KOPT-K1 (cell line): ENCODE measurements around the gene ACIN1.

Experiments
- H3K27ac ChIP-seq: fragments of 200-600 bp; sonication (generic); 2 replicates; pipeline ENCODE4 v1.5.1; 2016; ENCODE audit warnings: antibody characterized with exemption, mild to moderate bottlenecking, low read depth, low read length; ENCODE audit not compliant: poor library complexity, severe bottlenecking
- H3K36me3 ChIP-seq: fragments of 200-600 bp; sonication (generic); 2 replicates; pipeline ENCODE4 v1.5.1; 2017; ENCODE audit warnings: antibody characterized with exemption, mild to moderate bottlenecking, low read length, moderate library complexity; ENCODE audit not compliant: insufficient read depth
- H3K9me3 ChIP-seq: fragments of 200-600 bp; sonication (generic); 2 replicates; pipeline ENCODE4 v1.5.1; 2017; ENCODE audit warnings: antibody characterized with exemption, low read length, mild to moderate bottlenecking; ENCODE audit not compliant: insufficient read depth, poor library complexity, severe bottlenecking

The ACIN1 gene

DNA sequence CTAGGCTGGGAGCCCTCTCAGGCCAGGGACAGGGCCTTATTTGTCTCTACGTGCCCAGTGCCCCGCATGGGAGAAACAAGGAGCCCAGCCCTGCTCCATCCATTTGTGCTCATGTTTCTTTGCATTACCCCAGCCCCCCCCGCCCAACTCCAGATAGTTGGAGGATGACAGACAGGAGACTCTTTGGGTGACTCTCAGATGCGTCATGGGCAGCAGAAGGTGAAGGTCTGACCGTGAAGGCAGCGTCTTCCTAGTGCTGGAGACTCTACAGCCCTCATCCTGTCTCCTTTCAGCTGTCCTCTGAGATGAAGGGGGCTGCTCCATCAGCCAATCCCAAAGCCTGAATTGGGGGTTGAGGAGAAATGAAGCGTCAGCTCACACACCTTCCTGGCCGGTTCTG is 53.2 kb downstream of the ACIN1 start:
- no peaks in the 10 kb centered on the region for H3K36me3 ChIP-seq
- H3K27ac ChIP-seq: no peak overlapping the region
- no peaks in the 10 kb centered on the region for H3K9me3 ChIP-seq

DNA sequence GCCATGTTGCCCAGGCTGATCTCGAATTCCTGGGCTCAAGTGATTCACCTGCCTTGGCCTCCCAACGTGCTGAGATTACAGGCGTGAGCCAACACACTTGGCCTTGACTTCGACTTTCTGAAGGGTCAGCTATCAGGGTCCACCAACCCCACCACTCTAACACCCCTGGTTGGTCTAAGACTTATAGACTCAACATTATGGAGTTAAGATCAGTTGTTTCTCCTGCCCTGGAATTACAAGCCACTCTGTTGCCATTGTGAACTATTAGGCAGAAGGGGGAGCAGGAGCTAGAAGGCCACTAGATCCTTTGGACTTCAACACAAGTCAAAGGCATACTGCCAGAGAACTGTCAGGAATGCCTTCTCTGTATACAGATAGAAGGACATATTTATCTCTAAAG is 54.8 kb downstream of the ACIN1 start:
- H3K27ac ChIP-seq: no peak overlapping the region
- H3K36me3 ChIP-seq: no peaks in the 10 kb centered on the region
- no peaks in the 10 kb centered on the region for H3K9me3 ChIP-seq

DNA sequence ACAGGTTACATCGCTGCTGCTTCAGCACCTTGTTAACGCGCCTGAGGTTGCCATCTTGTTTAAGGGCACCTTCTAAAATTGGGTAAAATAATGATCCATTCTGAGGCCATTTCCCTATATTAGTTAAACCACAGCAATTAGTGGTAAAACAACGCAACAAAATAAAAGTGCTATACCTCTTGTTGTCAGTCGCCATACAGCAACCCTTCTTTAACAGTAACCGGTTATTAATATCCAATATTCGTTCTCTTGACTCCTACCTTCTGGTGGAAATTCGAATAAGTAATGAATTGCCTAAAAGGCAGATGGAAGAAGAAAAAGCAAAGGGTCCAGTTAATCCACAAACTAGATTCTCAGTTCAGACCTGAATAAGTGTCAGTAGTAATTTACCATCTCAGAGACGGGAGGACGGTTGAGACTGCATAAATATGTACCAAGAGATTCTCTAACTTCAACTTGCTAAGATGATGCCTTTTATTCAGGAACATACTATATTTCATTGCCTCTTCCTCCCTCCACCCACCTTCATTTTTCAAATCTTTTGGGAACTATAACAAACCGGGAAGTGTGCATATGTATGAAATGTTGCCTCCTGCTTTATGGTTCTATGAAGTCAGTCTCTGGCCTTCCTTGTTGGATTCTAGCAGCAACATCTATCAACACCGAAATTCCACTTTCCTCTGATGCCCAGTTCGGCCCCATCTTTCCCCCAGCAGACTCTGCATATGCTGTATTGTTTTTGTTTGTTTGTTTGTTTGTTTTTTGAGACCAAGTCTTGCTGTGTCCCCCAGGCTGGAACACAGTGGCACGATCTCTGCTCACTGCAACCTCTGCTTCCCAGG is 59.4 kb downstream of the ACIN1 start:
- Histone ChIP-seq H3K36me3 (peaks cover 31% of the 10 kb centered on the region), H3K9me3 (no peaks in the 10 kb centered on the region), H3K27ac (peak overlapping the region; percentile 87)

DNA sequence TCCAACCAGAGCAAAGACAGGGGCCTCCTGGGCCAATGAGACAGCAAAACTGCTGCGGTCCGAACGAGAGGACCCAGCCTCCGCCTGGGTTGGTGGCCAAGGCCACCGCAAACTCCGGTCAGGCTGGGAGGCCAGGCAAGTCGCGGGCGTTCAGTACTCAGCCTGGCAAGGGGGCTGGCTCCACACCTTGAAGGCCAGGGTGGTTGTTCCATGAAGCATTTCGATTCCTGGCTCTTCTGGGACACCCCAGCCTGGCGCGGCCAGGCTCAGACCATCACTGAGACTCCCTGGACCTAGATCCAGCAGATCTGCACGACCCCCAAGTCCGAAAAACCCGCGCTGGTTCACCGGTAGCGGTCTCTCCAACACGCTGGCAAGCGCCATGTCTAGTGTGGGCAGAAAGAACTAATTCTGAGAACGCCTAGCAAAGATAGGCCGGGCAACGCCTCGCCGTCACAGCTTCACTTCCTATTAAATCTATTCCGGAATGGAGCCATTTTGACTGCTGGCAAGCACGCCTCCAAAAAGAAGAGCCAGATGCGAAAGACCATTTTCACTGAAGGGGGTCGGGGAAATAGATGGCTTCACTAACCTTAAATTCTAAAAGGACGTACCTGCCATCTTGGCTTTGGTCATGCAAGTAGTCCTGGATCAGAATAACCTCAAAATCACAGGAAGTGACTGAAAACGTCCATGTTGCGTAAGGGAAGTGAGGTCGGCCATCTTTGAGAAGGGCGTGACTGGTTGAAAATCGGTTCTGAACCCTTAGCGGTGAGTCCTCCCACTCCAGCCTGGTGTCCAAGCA is 60.2 kb downstream of the ACIN1 start, which contains the start of gene PSMB5:
Gene PSMB5, minus strand, starts transcription at position 403 of the 805 bp plus-strand sequence. Its CDS starts 19 bp downstream, at position 384.
- H3K36me3 ChIP-seq: peaks cover 40% of the 10 kb centered on the region
- H3K27ac ChIP-seq: peak within 1 kb of the TSS; percentile 87
- H3K9me3 ChIP-seq: no peaks in the 10 kb centered on the region

DNA sequence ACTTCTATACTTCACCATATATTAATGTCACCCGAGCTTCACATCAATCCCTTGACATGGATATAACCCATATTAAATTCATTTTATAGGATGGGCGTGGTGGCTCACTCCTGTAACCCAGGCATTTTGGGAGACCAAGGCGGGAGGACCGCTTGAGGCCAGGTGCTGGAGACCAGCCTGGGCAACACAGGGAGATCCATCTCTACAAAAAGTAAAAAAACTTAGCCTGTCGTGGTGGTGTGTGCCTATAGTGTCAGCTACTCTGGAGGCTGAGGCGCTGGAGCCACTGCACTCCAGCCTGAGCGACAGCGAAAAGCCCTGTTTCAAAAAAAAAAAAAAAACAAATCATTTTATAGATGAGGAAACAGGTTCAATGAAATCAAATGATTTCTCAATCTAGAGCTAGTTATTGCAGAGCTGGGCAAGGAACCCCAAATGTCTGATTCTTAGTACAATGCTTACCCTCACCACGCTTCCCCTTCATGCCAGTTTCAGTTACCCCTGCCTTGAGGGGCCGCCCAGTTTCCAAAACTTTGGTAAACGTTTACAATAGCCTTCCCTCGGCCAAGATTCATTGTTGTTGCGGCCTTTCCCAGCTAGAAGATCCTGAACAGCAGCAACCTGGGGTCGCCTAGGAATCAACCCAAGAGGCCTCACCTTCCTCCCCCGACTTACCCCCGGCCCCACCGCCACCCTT is 61.0 kb downstream of the ACIN1 start:
- Histone ChIP-seq H3K27ac (peak overlapping the region; percentile 87), H3K36me3 (peaks cover 47% of the 10 kb centered on the region), H3K9me3 (no peaks in the 10 kb centered on the region)

DNA sequence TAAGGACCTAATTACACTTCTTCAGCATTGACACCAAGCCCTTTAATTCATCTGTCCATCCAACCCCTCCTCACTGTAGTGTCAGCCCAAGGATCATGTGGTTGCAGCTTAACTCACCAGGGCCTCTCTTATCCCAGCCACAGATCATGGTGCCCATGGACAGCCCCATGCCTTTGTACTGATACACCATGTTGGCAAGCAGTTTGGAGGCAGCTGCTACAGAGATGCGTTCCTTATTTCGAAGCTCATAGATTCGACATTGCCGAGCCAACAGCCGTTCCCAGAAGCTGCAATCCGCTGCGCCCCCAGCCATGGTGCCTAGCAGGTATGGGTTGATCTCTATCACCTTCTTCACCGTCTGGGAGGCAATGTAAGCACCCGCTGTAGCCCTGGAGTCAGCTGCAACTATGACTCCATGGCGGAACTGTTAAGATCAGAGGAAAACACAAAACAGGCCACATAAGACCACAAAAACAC is 61.6 kb downstream of the ACIN1 start:
- H3K27ac ChIP-seq: peak overlapping the region; percentile 87
- no peaks in the 10 kb centered on the region for H3K9me3 ChIP-seq
- peaks cover 53% of the 10 kb centered on the region for H3K36me3 ChIP-seq

DNA sequence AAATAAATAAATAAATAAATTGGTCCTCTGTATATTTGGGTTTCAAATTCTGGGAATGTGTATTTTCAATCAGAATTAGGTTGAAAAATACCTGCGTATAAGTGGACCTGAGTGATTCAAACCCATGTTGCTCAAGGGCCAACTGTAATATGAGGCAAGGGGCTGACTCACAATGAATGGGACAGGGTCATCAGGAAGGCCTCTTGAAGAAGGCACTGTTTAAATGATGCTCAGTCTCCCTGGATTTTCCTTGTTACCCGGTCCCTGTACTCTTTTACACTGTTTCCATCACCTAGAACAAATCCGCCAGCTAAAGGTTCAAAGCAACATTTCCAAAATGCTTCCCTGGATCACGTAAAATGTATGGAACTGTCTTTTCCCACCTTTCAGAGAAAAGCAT is 64.0 kb downstream of the ACIN1 start:
- Histone ChIP-seq H3K27ac (no peak overlapping the region), H3K9me3 (no peaks in the 10 kb centered on the region), H3K36me3 (peaks cover 69% of the 10 kb centered on the region)

DNA sequence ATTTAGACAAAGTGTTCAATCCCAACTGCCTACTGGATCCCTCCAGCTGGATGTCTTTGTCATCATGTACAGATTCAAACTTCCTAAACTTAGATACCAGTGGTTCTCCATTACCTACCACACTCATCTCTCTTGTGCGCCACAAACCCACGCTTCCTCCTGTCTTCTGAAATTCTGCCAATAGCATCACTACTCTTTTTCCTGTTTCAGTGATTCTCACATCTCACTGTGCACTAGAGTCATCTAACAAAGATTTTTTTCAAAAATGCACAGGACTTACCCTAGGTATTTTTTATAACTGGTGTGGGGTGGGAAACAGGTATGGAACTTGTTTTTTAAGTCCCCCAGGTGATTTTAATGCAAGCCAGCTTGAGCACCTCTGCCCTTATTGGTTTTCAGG is 66.1 kb downstream of the ACIN1 start:
- Histone ChIP-seq H3K36me3 (peaks cover 90% of the 10 kb centered on the region), H3K9me3 (no peaks in the 10 kb centered on the region), H3K27ac (no peak overlapping the region)

DNA sequence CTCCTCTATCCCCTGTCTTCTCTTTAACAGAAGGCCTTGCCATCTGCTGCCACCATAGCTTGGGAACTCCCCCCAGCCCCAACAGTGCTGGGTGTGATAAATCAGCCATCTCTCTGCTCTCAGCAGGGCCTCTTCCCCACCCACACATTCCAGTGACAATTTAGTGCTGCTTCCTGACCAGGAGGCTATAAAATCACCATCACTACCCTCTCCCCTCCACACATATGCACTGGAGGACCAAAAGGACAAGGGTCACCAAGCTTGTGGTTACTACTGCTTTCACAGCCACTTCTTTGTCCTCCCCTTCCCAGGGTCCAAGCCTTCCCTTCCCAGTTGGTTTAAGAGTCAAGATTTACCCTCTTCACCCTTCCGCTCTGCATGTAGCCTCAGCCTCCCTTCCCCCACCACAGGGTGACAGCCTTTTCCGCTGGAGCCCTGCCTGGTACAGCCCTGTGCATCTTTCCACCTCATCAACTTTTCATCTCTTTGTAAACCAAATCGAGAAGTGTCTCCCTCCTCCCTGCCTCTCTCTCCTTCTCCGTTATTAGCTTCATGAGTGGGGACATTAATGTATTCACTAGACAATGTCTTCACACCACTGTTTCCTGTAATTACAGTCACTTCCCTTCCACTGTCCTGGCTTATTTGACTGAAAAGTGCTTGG is 69.7 kb downstream of the ACIN1 start:
- Histone ChIP-seq H3K9me3 (no peaks in the 10 kb centered on the region), H3K27ac (no peak overlapping the region), H3K36me3 (peaks cover 68% of the 10 kb centered on the region)

DNA sequence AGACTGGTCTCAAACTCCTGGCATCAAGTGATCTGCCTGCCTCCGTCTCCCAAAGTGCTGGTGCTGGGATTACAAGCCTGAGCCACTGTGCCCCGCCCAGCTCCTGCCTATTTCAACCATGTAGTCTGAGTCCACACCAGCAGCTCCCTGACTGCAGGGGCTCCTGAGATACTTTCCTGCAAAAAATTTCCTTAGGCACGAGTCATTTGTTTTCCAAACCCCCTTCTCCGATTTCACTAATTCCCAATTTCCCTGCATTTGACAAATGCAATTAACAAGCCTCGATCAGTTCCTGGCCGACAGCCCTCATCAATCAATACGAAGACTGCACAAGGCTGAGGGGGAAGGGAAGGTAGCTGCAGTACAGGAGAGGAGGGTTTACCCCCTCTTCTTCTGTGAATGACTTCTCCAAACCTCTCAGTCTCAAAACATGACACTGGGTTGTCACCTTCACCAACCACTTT is 70.3 kb downstream of the ACIN1 start:
- peaks cover 62% of the 10 kb centered on the region for H3K36me3 ChIP-seq
- H3K27ac ChIP-seq: no peak overlapping the region
- no peaks in the 10 kb centered on the region for H3K9me3 ChIP-seq

DNA sequence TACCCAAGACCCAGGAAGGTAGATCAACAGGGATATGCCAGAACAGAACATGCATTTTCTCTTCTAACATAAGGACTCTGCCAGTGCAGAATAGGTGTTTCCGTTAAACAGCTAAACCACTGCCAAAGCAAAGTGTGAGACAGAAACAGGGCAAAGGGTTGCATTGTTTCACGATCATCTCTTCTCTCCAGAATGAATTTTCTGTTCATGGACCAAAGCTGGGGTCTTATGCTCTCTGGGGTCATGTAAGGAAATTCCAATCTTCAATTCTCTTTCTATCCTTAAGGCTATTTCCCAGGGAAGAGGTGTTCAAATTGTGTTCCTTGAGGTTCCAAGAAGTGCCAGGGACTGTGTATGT is 71.2 kb downstream of the ACIN1 start:
- H3K36me3 ChIP-seq: peaks cover 53% of the 10 kb centered on the region
- H3K9me3 ChIP-seq: no peaks in the 10 kb centered on the region
- no peak overlapping the region for H3K27ac ChIP-seq

DNA sequence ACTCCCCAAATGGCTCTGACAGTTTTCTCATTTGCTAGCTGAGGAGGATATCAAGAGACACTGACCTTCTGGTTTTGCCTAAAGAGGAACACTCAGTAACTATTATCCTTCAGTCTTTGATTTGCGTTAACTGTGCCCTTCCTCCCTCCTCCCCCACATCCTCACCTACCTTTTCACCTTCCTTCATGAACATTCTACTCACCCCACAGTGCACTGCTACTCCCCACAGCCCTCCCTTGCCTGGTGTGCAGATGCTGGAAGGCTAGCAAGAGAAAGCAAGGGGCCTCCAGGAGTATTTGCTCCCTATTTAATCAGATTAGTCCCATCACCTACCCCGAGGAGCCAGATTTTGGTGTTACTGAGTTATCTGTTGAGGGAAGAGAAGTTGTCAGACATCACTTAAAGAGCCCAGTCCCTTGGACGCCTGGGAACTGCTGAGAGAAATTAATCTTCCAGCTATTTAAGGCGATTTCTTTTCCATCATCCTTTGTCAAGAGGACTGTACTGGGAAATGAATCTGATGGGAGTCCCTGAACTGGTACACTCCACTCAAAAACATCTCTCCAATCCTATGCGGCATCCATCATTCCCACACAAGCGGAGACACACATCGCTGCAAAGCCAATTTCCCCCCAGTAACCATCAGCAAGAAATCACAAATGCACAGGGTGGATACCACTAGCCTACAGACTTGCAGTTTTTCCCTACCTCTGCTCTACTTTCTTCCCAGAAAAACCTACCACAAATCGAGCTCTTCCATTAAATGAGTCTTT is 71.7 kb downstream of the ACIN1 start:
- H3K9me3 ChIP-seq: no peaks in the 10 kb centered on the region
- H3K27ac ChIP-seq: no peak overlapping the region
- peaks cover 48% of the 10 kb centered on the region for H3K36me3 ChIP-seq

DNA sequence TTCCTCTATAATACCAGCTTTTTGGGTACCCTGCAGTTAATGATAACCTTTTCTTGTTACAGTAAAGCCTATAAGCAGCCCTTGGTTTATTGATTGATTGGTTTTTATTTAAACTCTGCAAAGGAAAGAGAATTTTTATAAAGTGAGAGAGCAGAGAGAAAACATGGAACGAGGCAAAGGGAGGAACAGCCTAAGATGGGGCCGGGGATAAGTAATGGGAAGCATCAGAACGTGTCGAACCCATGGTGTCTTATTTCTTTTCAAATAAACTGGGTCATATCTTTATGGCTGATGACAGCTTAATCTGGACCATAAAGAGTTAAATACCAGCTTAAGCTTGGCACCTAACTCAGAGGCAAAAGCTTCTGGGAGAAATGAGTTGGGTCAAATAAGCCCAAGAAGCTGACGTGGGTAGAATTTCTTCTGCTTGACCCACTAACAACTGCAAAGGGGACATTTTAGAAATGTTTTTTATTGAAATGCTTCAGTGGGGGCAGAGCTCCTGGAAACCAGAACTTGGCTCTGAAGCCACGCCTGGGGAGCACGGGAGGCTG is 73.0 kb downstream of the ACIN1 start:
- H3K27ac ChIP-seq: no peak overlapping the region
- peaks cover 39% of the 10 kb centered on the region for H3K36me3 ChIP-seq

DNA sequence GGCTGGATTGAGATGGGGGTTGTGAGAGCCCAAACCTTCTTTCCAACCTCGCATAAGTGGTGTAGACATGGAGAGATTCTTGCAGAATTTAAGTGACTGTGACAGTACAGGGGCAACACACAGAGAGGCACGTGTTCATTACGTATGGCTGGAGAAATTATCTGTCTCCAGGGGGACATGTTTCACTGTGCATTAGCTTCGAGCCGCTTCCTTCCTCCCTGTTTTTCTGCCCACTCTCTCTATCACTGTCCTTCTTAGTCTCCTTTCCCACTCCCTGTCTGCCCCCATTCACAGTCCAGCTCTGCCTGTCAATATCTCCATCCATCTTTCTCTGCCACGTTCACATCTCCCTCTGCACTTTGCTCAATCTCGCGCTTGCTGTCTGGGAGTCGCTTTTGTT is 73.5 kb downstream of the ACIN1 start:
- no peaks in the 10 kb centered on the region for H3K9me3 ChIP-seq
- peaks cover 38% of the 10 kb centered on the region for H3K36me3 ChIP-seq
- no peak overlapping the region for H3K27ac ChIP-seq

More for the DNA sequence above, 73.0 kb downstream of the ACIN1 start:
- H3K9me3 ChIP-seq: no peaks in the 10 kb centered on the region
